GM12878 (cell line): Measurements from ENCODE around the gene NAV2.

Experiments
- CTCF ChIP-seq, 3 experiments: IDR thresholded peaks in 2 of 3; conservative IDR thresholded peaks in 1 of 3; 2 replicates each; pipeline ENCODE4 v1.5.1; 2011; ENCODE audit warnings: low read depth in 3 of 3, low read length in 3 of 3, mild to moderate bottlenecking in 3 of 3, control low read depth in 2 of 3, moderate library complexity in 2 of 3, inconsistent platforms in 1 of 3, mixed read lengths in 1 of 3; ENCODE audit not compliant: control insufficient read depth in 2 of 3, insufficient read depth in 1 of 3; ENCODE audit errors: extremely low read depth in 1 of 3
- EZH2 ChIP-seq: IDR thresholded peaks from 2 replicates; pipeline ENCODE4 v1.6.1; 2012; ENCODE audit warnings: low read depth, mild to moderate bottlenecking, control low read depth, inconsistent platforms, low read length, borderline replicate concordance; ENCODE audit not compliant: control insufficient read depth
- GABPA ChIP-seq: IDR thresholded peaks from 2 replicates; pipeline ENCODE4 v1.6.1; 2014; ENCODE audit warnings: antibody characterized with exemption, low read depth, mild to moderate bottlenecking, inconsistent platforms
- NFIC ChIP-seq: IDR thresholded peaks from 2 replicates; pipeline ENCODE4 v1.6.1; 2012; ENCODE audit warnings: low read depth, mild to moderate bottlenecking, inconsistent platforms, low read length, moderate library complexity
- POLR2AphosphoS2 ChIP-seq: IDR thresholded peaks from 2 replicates; pipeline ENCODE4 v1.6.1; 2011; ENCODE audit warnings: low read depth, mild to moderate bottlenecking, low read length, improper control_type of control experiment, moderate library complexity
- RCOR1 ChIP-seq: conservative IDR thresholded peaks from 2 replicates; pipeline ENCODE4 v1.6.1; 2012; ENCODE audit warnings: low read depth, low read length, improper control_type of control experiment
- SIX5 ChIP-seq: IDR thresholded peaks from 2 replicates; pipeline ENCODE4 v1.6.1; 2011; ENCODE audit warnings: mild to moderate bottlenecking, low read depth, low read length, moderate library complexity; ENCODE audit not compliant: severe bottlenecking

GRCh38 chr11:19868871-19869270 is 156.2 kb downstream of the NAV2 start:
- TF ChIP-seq SIX5 = no peak
- TF ChIP-seq POLR2AphosphoS2 = no peak
- no peak for TF ChIP-seq NFIC
- no peak for TF ChIP-seq CTCF (IDR thresholded peaks at IDR 0.05 in 2 of 3, conservative IDR thresholded peaks at IDR 0.05 in 1 of 3; ENCODE audit: control insufficient read depth in 2 of 3, extremely low read depth in 1 of 3, insufficient read depth in 1 of 3, low read depth in 3 of 3, low read length in 3 of 3)
- no peak for TF ChIP-seq RCOR1
- no peak for TF ChIP-seq EZH2
- no peak for TF ChIP-seq GABPA
